H1 (cell line): Measurements from ENCODE around the gene CXXC5. TPM values are rescaled to one million over a fixed set of nuclear protein-coding genes. Genes with fewer than 3 reads are reported as not detected.

Experiments
- CTCF ChIA-PET: fragments of 300-600 bp; sonication (Branson Sonifier 250); formaldehyde crosslinking; loops from one replicate; lab custom pipeline; 2021; ENCODE audit not compliant: partially characterized antibody; lab: Charles Lee
- POLR2A ChIA-PET: fragments of 300-600 bp; sonication (Branson Sonifier 250); formaldehyde crosslinking; loops from one replicate; lab custom pipeline; 2021; ENCODE audit warnings: inconsistent platforms; ENCODE audit not compliant: partially characterized antibody; lab: Charles Lee
- DNase-seq, 2 experiments: peaks; one replicate each; pipeline versions ENCODE4 v3.0.0 to v3.0.0-alpha.2; 2010 to 2022; ENCODE audit warnings: low spot score in 2 of 2, low read depth in 1 of 2, mixed read lengths in 1 of 2
- FAIRE-seq: peaks from 2 replicates; lab custom pipeline; 2011; peaks lifted over from hg19 to GRCh38; lab: Jason Lieb, UNC
- H2AFZ ChIP-seq: 2 replicates; pipeline ENCODE4 v1.8.1; 2012; ENCODE audit warnings: low read length, inconsistent platforms
- H2AK5ac ChIP-seq: 2 replicates; pipeline ENCODE4 v1.6.1; 2013; ENCODE audit warnings: low read depth, low read length
- H2BK120ac ChIP-seq: replicated peaks from 2 replicates; pipeline ENCODE3; 2013; ENCODE audit warnings: low read depth, low read length, inconsistent platforms
- H2BK12ac ChIP-seq: 2 replicates; pipeline ENCODE4 v1.6.1; 2013; ENCODE audit warnings: low read depth, low read length
- H2BK15ac ChIP-seq: 2 replicates; pipeline ENCODE4 v1.6.1; 2013; ENCODE audit warnings: low read length
- H2BK20ac ChIP-seq: 2 replicates; pipeline ENCODE4 v1.6.1; 2013; ENCODE audit warnings: low read length
- H2BK5ac ChIP-seq: 2 replicates; pipeline ENCODE4 v1.6.1; 2013; ENCODE audit warnings: low read depth, low read length
- H3K14ac ChIP-seq: 2 replicates; pipeline ENCODE4 v1.6.1; 2013; ENCODE audit warnings: inconsistent platforms; ENCODE audit not compliant: insufficient read length
- H3K18ac ChIP-seq: 2 replicates; pipeline ENCODE4 v1.6.1; 2013; ENCODE audit warnings: low read length; ENCODE audit errors: extremely low read depth
- H3K23ac ChIP-seq: 2 replicates; pipeline ENCODE4 v1.6.1; 2013; ENCODE audit warnings: inconsistent platforms; ENCODE audit not compliant: insufficient read length
- H3K23me2 ChIP-seq: 2 replicates; pipeline ENCODE4 v1.6.1; 2013; ENCODE audit warnings: low read depth, low read length
- H3K27ac ChIP-seq: 2 replicates; pipeline ENCODE4 v1.6.1; 2011; ENCODE audit warnings: low read depth, low read length, inconsistent platforms
- H3K27me3 ChIP-seq, 4 experiments: replicated peaks in 1 of 4; 1 replicate in 1 of 4; 2 replicates in 3 of 4; pipeline versions ENCODE4 v1.6.1 to v1.8.1; 2011 to 2013; ENCODE audit warnings: low read length in 3 of 4, mild to moderate bottlenecking in 3 of 4, inconsistent platforms in 2 of 4, mixed read lengths in 2 of 4, moderate library complexity in 1 of 4; ENCODE audit not compliant: control insufficient read depth in 3 of 4, insufficient read depth in 3 of 4; ENCODE audit errors: extremely low read depth in 1 of 4
- H3K36me3 ChIP-seq, 4 experiments: 2 replicates each; pipeline versions ENCODE4 v1.6.1 to v1.8.1; 2011 to 2013; ENCODE audit warnings: mild to moderate bottlenecking in 4 of 4, low read length in 3 of 4, moderate library complexity in 2 of 4, control low read depth in 1 of 4, inconsistent platforms in 1 of 4; ENCODE audit not compliant: insufficient read depth in 4 of 4, control insufficient read depth in 2 of 4
- H3K4ac ChIP-seq: replicated peaks from 2 replicates; pipeline ENCODE3; 2013; ENCODE audit warnings: low read length, low read depth, mixed read lengths, inconsistent platforms; ENCODE audit not compliant: insufficient read length
- H3K4me1 ChIP-seq, 4 experiments: replicated peaks in 1 of 4; 1 replicate in 1 of 4; 2 replicates in 3 of 4; pipeline versions ENCODE4 v1.6.1 to v1.8.1; 2011 to 2013; ENCODE audit warnings: low read length in 3 of 4, inconsistent platforms in 2 of 4, mixed read lengths in 1 of 4; ENCODE audit not compliant: insufficient read depth in 4 of 4, control insufficient read depth in 3 of 4
- H3K4me2 ChIP-seq, 2 experiments: 2 replicates each; pipeline versions ENCODE4 v1.6.1 to v1.8.1; 2011 to 2013; ENCODE audit warnings: low read depth in 2 of 2, low read length in 2 of 2, control low read depth in 1 of 2, inconsistent platforms in 1 of 2, mild to moderate bottlenecking in 1 of 2; ENCODE audit not compliant: insufficient read depth in 1 of 2
- H3K4me3 ChIP-seq, 4 experiments: fragments of 200-600, 300-600 bp in 1 of 4; sonication (generic), shearing (Covaris generic), sonication (Bioruptor Twin) in 1 of 4; 2 replicates each; pipeline versions ENCODE4 v1.5.1 to v1.8.1; 2011 to 2016; ENCODE audit warnings: low read length in 4 of 4, low read depth in 3 of 4, control low read depth in 2 of 4, inconsistent platforms in 2 of 4, mild to moderate bottlenecking in 2 of 4, mixed read lengths in 1 of 4, moderate library complexity in 1 of 4; ENCODE audit not compliant: insufficient read depth in 2 of 4; ENCODE audit errors: extremely low read depth in 1 of 4
- H3K56ac ChIP-seq: replicated peaks from 2 replicates; pipeline ENCODE3; 2013; ENCODE audit warnings: low read depth, mild to moderate bottlenecking, mixed read lengths, low read length, inconsistent platforms; ENCODE audit not compliant: insufficient read length
- H3K79me1 ChIP-seq: 2 replicates; pipeline ENCODE4 v1.6.1; 2013; ENCODE audit warnings: low read depth, low read length, control low read depth
- H3K79me2 ChIP-seq, 2 experiments: 2 replicates each; pipeline versions ENCODE4 v1.6.1 to v1.8.1; 2012 to 2013; ENCODE audit warnings: low read length in 2 of 2, mild to moderate bottlenecking in 2 of 2, inconsistent platforms in 1 of 2; ENCODE audit not compliant: insufficient read depth in 2 of 2, control insufficient read depth in 1 of 2
- H3K9ac ChIP-seq, 4 experiments: replicated peaks in 1 of 4; 1 replicate in 1 of 4; 2 replicates in 3 of 4; pipeline versions ENCODE4 v1.6.1 to v1.8.1; 2011 to 2013; ENCODE audit warnings: low read depth in 3 of 4, low read length in 3 of 4, control low read depth in 2 of 4, mild to moderate bottlenecking in 2 of 4, moderate library complexity in 2 of 4, inconsistent platforms in 1 of 4; ENCODE audit errors: extremely low read depth in 1 of 4
- H3K9me3 ChIP-seq, 2 experiments: 2 replicates each; pipeline versions ENCODE4 v1.6.1 to v1.8.1; 2012 to 2013; ENCODE audit warnings: mild to moderate bottlenecking in 2 of 2, moderate library complexity in 2 of 2, control low read depth in 1 of 2, inconsistent platforms in 1 of 2, low read depth in 1 of 2, low read length in 1 of 2, mixed read lengths in 1 of 2; ENCODE audit not compliant: insufficient read depth in 2 of 2
- H4K20me1 ChIP-seq, 2 experiments: replicated peaks in 1 of 2; 2 replicates each; pipeline versions ENCODE3 to v1.8.1; 2011 to 2013; ENCODE audit warnings: inconsistent platforms in 2 of 2, low read length in 2 of 2, mild to moderate bottlenecking in 1 of 2; ENCODE audit not compliant: insufficient read depth in 2 of 2, control insufficient read depth in 1 of 2
- H4K5ac ChIP-seq: 2 replicates; pipeline ENCODE4 v1.6.1; 2013; ENCODE audit warnings: low read length, low read depth, mixed read lengths, inconsistent platforms; ENCODE audit not compliant: insufficient read length
- H4K8ac ChIP-seq: 2 replicates; pipeline ENCODE4 v1.8.0; 2013; ENCODE audit warnings: mild to moderate bottlenecking, moderate library complexity, low read length, inconsistent platforms; ENCODE audit not compliant: insufficient read depth; ENCODE audit errors: extremely low read depth
- H4K91ac ChIP-seq: replicated peaks from 2 replicates; pipeline ENCODE3; 2013; ENCODE audit warnings: low read length, mixed read lengths, inconsistent platforms; ENCODE audit not compliant: insufficient read length
- CHD1 ChIP-seq: IDR thresholded peaks from 2 replicates; pipeline ENCODE4 v1.6.1; 2012; ENCODE audit warnings: low read depth, low read length, improper control_type of control experiment
- EP300 ChIP-seq, 2 experiments: IDR thresholded peaks; 1 replicate in 1 of 2; 2 replicates in 1 of 2; pipeline ENCODE4 v1.6.1; 2011 to 2012; ENCODE audit warnings: low read depth in 2 of 2, low read length in 2 of 2, mild to moderate bottlenecking in 2 of 2, borderline replicate concordance in 1 of 2, inconsistent platforms in 1 of 2, moderate library complexity in 1 of 2
- JUN ChIP-seq: IDR thresholded peaks from 2 replicates; pipeline ENCODE4 v1.6.1; 2011; ENCODE audit warnings: low read depth, mild to moderate bottlenecking, improper control_type of control experiment, low read length
- POLR2A ChIP-seq, 2 experiments: IDR thresholded peaks; 1 replicate in 1 of 2; 2 replicates in 1 of 2; pipeline ENCODE4 v1.6.1; 2011; ENCODE audit warnings: low read depth in 2 of 2, low read length in 2 of 2, mild to moderate bottlenecking in 2 of 2; ENCODE audit errors: control extremely low read depth in 1 of 2
- POLR2AphosphoS5 ChIP-seq: IDR thresholded peaks from 2 replicates; pipeline ENCODE4 v1.6.1; 2011; ENCODE audit warnings: low read depth, low read length
- RNF2 ChIP-seq: fragments of 200-900, 300-1000 bp; sonication (generic); IDR thresholded peaks from 2 replicates; pipeline ENCODE4 v1.7.1; 2016; ENCODE audit warnings: borderline replicate concordance, low read depth, mild to moderate bottlenecking, antibody characterized with exemption, low read length; ENCODE audit not compliant: poor library complexity, severe bottlenecking; ENCODE audit errors: missing control alignments
- WGBS, 2 experiments: shearing (Covaris generic) in 1 of 2; methylation state at CpG; one replicate each; pipeline versions ENCODE4 v1.1.6 to v1.1.7; 2013 to 2015; ENCODE audit warnings: low lambda C conversion rate in 2 of 2, mixed read lengths in 2 of 2, inconsistent platforms in 1 of 2, low coverage in 1 of 2, missing lambda C conversion rate in 1 of 2; ENCODE audit not compliant: insufficient replicate concordance in 2 of 2, insufficient coverage in 1 of 2, insufficient read length in 1 of 2; ENCODE audit errors: extremely low coverage in 1 of 2, missing lambda C conversion rate in 1 of 2; 5-methylcytosine and 5-hydroxymethylcytosine counted together
- polyA plus RNA-seq, 7 experiments: library from polyadenylated mRNA; depleted of rRNA in 3 of 7; stranded (reverse) in 5 of 7; unstranded in 2 of 7; fragments of >200 nt in 5 of 7; fragments of 200-250 nt in 2 of 7; gene quantifications; 1 replicate in 5 of 7; 2 replicates in 1 of 7; 4 replicates in 1 of 7; pipeline versions ENCODE4 v1.2.1 to v1.2.3, GENCODE V29; 2011 to 2013; ENCODE audit warnings: missing spikeins in 2 of 7, mixed read lengths in 2 of 7
- total RNA-seq: library from RNA; stranded (reverse); fragmentation: NEBNext Ultra II Directional; extraction: Animal tissue kit (Norgen Biotek cat#: 25700); gene quantifications from 2 replicates; pipeline ENCODE4 v1.2.1, GENCODE V29; 2021
- TF ChIP-seq, protein P1 (sequence below), 3 experiments: IDR thresholded peaks; 1 replicate in 2 of 3; 2 replicates in 1 of 3; pipeline versions ENCODE4 v1.5.1 to v1.6.1; 2011; ENCODE audit warnings: low read length in 3 of 3, mild to moderate bottlenecking in 3 of 3, inconsistent platforms in 2 of 3, low read depth in 1 of 3, moderate library complexity in 1 of 3; ENCODE audit not compliant: insufficient read depth in 1 of 3; ENCODE audit errors: control extremely low read depth in 1 of 3

Gene CXXC5
- total and polyA plus RNA-seq, 2 of the 8 experiments (the other 6 are each of a cell fraction or from before 2014, with no cell fraction given), result 61.4 to 74.0 TPM

GRCh38 chr5:139710319-139711066 lies 62.3 kb downstream of the CXXC5 start:
- H2BK12ac ChIP-seq, result peak overlapping the region; percentile 100
- H2BK5ac ChIP-seq, result peak overlapping the region; percentile 28
- H4K8ac ChIP-seq, result peak overlapping the region; percentile 92
- H3K18ac ChIP-seq, result peak overlapping the region; percentile 100
- H4K5ac ChIP-seq, result peak overlapping the region; percentile 56
- peaks cover 13 to 39% (median 28%) of the 10 kb centered on the region in 4 experiments for H3K4me1 ChIP-seq
- ChIA-PET POLR2A (interaction anchor here (0.7 to 7.7 kb wide), 28 partner anchors 12 to 271 kb away, joined by 3 to 136 read pairs (median 6); partner anchors contain the start of genes CXXC5 and DNAJC18), CTCF (interaction anchor here (0.6 to 8.4 kb wide), 33 partner anchors 10 to 417 kb away, joined by 3 to 141 read pairs (median 6); partner anchors contain the start of gene CXXC5)
- H3K4me2 ChIP-seq, result peak overlapping the region; percentile 83 to 98
- H3K23ac ChIP-seq, result no peak overlapping the region
- H3K14ac ChIP-seq, result no peak overlapping the region
- peaks cover 20% of the 10 kb centered on the region for H3K23me2 ChIP-seq
- H3K4ac ChIP-seq, result peak overlapping the region; percentile 61
- peak overlapping the region; percentile 100 for H2BK15ac ChIP-seq
- peak in 1 of 2 experiments; percentile 88 for DNase-seq
- peak overlapping the region; percentile 41 for H3K27ac ChIP-seq
- H3K9me3 ChIP-seq, result no peaks in the 10 kb centered on the region
- no peaks in the 10 kb centered on the region for H3K79me1 ChIP-seq
- peak overlapping the region; percentile 30 to 79 (median 41) for H3K4me3 ChIP-seq
- no peak for FAIRE-seq
- H2AK5ac ChIP-seq, result peak overlapping the region; percentile 82; the same call in 1 of the 2 replicates
- peak overlapping the region; percentile 91 for H2BK120ac ChIP-seq
- peak overlapping the region; percentile 75 for H3K56ac ChIP-seq
- H3K36me3 ChIP-seq, result no peaks in the 10 kb centered on the region
- H4K20me1 ChIP-seq, result no peaks in the 10 kb centered on the region
- 2% methylated on average over 56 of the region's 60 CpGs; no CpG with 5 or more reads in 1 of the 2 experiments for WGBS, 2 experiments
- peaks cover 0 to 11% (median 9%) of the 10 kb centered on the region in 4 experiments; a peak in 4 of 7 replicates for H3K27me3 ChIP-seq
- peak overlapping the region; percentile 76; the same call in 1 of the 2 replicates for H2AFZ ChIP-seq
- H3K9ac ChIP-seq, result peak overlapping the region in 3 of 4 experiments; percentile 48 to 78 (median 72); a peak in 4 of 7 replicates
- H3K79me2 ChIP-seq, result no peaks in the 10 kb centered on the region; a peak in 1 of 4 replicates
- peak overlapping the region; percentile 97; the same call in 1 of the 2 replicates for H2BK20ac ChIP-seq
- H4K91ac ChIP-seq, result peak overlapping the region; percentile 97
- TF ChIP-seq JUN (no peak), EP300 (IDR thresholded peaks at IDR 0.05; ENCODE audit: borderline replicate concordance in 1 of 2, low read depth in 2 of 2, low read length in 2 of 2) (no peak), CHD1 (no peak), POLR2AphosphoS5 (no peak), RNF2 (no peak), POLR2A (IDR thresholded peaks at IDR 0.05; ENCODE audit: control extremely low read depth in 1 of 2, low read depth in 2 of 2, low read length in 2 of 2) (no peak)
- TF ChIP-seq, protein P1, sequence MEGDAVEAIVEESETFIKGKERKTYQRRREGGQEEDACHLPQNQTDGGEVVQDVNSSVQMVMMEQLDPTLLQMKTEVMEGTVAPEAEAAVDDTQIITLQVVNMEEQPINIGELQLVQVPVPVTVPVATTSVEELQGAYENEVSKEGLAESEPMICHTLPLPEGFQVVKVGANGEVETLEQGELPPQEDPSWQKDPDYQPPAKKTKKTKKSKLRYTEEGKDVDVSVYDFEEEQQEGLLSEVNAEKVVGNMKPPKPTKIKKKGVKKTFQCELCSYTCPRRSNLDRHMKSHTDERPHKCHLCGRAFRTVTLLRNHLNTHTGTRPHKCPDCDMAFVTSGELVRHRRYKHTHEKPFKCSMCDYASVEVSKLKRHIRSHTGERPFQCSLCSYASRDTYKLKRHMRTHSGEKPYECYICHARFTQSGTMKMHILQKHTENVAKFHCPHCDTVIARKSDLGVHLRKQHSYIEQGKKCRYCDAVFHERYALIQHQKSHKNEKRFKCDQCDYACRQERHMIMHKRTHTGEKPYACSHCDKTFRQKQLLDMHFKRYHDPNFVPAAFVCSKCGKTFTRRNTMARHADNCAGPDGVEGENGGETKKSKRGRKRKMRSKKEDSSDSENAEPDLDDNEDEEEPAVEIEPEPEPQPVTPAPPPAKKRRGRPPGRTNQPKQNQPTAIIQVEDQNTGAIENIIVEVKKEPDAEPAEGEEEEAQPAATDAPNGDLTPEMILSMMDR (IDR thresholded peaks at IDR 0.05; ENCODE audit: control extremely low read depth in 1 of 3, insufficient read depth in 1 of 3, low read depth in 1 of 3, low read length in 3 of 3), result no peak
